Fibroblast of pulmonary artery (primary cell): ENCODE data around the gene AMFR.

ENCODE experiments used
- DNase-seq: peaks from one replicate; pipeline ENCODE4 v3.0.0-alpha.2; 2010; ENCODE audit warnings: low read depth
- H3K4me3 ChIP-seq: replicated peaks from 2 replicates; pipeline ENCODE4 v1.5.1; 2011; ENCODE audit warnings: low read depth, mild to moderate bottlenecking, control low read depth, low read length, moderate library complexity
- TF ChIP-seq, protein P1 (sequence below): IDR thresholded peaks from 2 replicates; pipeline ENCODE4 v1.5.1; 2011; ENCODE audit warnings: mild to moderate bottlenecking, control low read depth, low read length, inconsistent platforms; ENCODE audit errors: missing control alignments

AMFR gene

GRCh38 chr16:56360117-56361008 lies 65.0 kb downstream of the AMFR start:
- no peak overlapping the region for H3K4me3 ChIP-seq
- TF ChIP-seq, protein P1, sequence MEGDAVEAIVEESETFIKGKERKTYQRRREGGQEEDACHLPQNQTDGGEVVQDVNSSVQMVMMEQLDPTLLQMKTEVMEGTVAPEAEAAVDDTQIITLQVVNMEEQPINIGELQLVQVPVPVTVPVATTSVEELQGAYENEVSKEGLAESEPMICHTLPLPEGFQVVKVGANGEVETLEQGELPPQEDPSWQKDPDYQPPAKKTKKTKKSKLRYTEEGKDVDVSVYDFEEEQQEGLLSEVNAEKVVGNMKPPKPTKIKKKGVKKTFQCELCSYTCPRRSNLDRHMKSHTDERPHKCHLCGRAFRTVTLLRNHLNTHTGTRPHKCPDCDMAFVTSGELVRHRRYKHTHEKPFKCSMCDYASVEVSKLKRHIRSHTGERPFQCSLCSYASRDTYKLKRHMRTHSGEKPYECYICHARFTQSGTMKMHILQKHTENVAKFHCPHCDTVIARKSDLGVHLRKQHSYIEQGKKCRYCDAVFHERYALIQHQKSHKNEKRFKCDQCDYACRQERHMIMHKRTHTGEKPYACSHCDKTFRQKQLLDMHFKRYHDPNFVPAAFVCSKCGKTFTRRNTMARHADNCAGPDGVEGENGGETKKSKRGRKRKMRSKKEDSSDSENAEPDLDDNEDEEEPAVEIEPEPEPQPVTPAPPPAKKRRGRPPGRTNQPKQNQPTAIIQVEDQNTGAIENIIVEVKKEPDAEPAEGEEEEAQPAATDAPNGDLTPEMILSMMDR, result no peak

GRCh38 chr16:56357765-56358322 lies 67.5 kb downstream of the AMFR start:
- TF ChIP-seq, protein P1, result no peak
- DNase-seq, result no peak
- no peak overlapping the region for H3K4me3 ChIP-seq

More at GRCh38 chr16:56360117-56361008, 65.0 kb downstream of the AMFR start:
- no peak for DNase-seq

GRCh38 chr16:56357241-56357764 lies 68.0 kb downstream of the AMFR start:
- peak; percentile 59 for DNase-seq
- TF ChIP-seq, protein P1, result no peak
- H3K4me3 ChIP-seq, result peak overlapping the region; percentile 49

DNA sequence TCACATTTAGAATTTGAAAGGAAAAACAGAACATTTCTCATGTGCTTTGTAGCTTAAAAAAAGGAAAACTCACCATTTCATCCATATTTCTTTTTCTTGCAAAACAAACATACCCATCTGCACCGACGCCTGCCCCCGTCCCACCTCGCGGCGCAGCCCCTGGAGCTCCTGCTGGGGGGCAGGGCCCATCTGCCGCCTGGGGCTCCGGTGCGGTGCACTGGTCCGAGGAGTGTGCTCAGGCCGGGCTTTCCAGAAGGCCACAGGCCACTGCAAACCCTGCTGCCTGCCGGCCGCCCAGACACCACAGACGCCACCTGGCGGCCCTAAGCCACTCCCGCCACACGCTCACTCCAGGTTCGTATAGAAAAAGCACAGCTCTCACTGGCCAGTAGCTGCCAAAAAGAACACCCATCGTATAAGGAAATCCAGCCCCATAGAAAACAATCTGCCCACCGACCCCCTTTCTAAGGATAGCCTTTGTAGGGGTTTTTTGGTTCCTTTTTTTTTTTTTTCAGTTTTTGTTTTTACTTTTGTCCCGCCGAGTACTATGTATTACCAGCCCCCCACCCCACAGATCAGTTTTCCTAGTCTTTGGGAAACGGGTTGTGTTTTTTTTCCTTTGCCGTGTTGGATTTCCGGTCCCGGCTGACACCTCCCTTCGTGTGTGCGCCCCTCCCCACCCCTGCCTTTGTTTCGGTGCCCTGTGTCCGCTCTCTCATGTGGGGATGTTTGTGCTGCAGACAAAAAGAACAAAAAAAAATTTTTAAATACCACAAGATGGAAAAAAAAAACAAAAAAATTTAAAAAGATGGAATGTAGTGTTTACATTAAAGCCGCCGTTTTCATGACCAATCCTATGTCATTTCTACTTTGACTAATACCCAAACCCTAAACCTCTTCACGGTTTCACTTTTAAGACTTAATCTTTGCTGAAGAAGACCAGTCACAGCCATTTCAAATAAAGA lies 68.8 kb downstream of the AMFR start:
- TF ChIP-seq, protein P1, result peak; percentile 83
- peak overlapping the region; percentile 49 for H3K4me3 ChIP-seq
- peak; percentile 89 for DNase-seq

DNA sequence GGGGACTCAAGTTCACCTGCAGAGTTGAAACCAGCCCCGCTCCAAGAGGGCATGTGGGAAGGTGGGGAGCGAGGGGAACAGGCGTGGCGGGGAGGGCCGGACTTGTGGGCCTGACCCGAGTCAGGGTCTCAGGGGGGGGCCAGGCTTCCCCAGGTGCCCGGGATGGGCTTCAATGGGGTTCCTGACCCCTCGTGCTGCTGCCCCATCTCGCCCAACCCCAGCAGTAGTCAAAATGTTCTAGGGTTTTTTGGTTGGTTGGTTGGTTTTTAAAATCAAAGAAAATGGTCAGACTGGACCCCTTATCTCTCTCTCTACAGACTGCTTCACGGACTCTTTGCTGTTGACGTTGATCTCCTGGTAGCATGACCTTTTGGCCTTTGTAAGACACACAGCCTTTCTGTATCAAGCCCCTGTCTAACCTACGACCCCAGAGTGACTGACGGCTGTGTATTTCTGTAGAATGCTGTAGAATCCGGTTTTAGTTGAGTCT lies 69.5 kb downstream of the AMFR start:
- no peak for DNase-seq
- H3K4me3 ChIP-seq, result peak overlapping the region; percentile 49
- TF ChIP-seq, protein P1, result no peak

DNA sequence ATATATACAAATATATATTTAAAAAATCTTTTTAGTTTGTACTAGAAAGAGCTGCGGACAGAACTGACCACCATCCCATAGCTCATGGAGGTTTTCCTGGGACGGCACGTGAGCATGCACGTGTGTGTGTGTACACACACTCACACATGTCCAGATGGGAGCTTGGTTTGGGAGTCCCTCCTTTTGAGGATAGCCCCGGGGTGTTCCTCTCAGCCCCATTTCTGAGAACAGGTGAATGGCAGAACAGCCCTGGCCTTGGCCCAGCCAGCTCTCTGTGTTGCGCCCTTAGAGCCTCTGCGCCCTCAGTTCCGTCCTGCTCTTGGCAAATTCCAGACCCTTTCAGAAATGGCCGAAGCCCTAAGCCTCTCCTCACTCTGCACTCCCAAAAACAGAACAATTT lies 70.1 kb downstream of the AMFR start:
- H3K4me3 ChIP-seq, result no peak overlapping the region
- DNase-seq, result no peak
- TF ChIP-seq, protein P1, result no peak
